Measurements from ENCODE around the gene DAB1. TPM values are rescaled to one million over a fixed set of nuclear protein-coding genes. Genes with fewer than 3 reads are reported as not detected.
"Not testable (repeated sequence)": the region's sequence is repeated elsewhere in the genome, so short reads cannot be mapped to it uniquely, and the experiment has no call there.

DAB1 gene
- total RNA-seq, 2 experiments from 2014 or later = 0.54 to 0.72 TPM

- no peak overlapping the region for H3K27ac Mint-ChIP-seq
- no peak for ATAC-seq (ENCODE audit: low read depth)
- H3K4me1 Mint-ChIP-seq = no peaks in the 10 kb centered on the region
- H3K27me3 Mint-ChIP-seq = no peaks in the 10 kb centered on the region
- POLR2A ChIA-PET = no interaction called here
- no peak overlapping the region for H3K4me3 Mint-ChIP-seq
- H3K9me3 Mint-ChIP-seq = no peaks in the 10 kb centered on the region
- DNase-seq = no peak
- no peaks in the 10 kb centered on the region for H3K36me3 Mint-ChIP-seq
Observed at GRCh38 chr1:57254022-57254421, 169.8 kb downstream of the DAB1 start.

GRCh38 chr1:57252597-57253294 lies 171.1 kb downstream of the DAB1 start:
- no peaks in the 10 kb centered on the region for H3K36me3 Mint-ChIP-seq
- H3K4me3 Mint-ChIP-seq = no peak overlapping the region
- no peak for DNase-seq
- no peaks in the 10 kb centered on the region for H3K9me3 Mint-ChIP-seq
- H3K27me3 Mint-ChIP-seq = no peaks in the 10 kb centered on the region
- no peak overlapping the region for H3K27ac Mint-ChIP-seq
- POLR2A ChIA-PET = no interaction called here
- H3K4me1 Mint-ChIP-seq = no peaks in the 10 kb centered on the region
- ATAC-seq (ENCODE audit: low read depth) = no peak

- no peaks in the 10 kb centered on the region for H3K27me3 Mint-ChIP-seq
- no peaks in the 10 kb centered on the region for H3K4me1 Mint-ChIP-seq
- H3K4me3 Mint-ChIP-seq = no peak overlapping the region
- H3K27ac Mint-ChIP-seq = no peak overlapping the region
- H3K36me3 Mint-ChIP-seq = no peaks in the 10 kb centered on the region
- POLR2A ChIA-PET = no interaction called here
- DNase-seq = no peak
- no peak for ATAC-seq (ENCODE audit: low read depth)
- H3K9me3 Mint-ChIP-seq = peaks cover under 1% of the 10 kb centered on the region
Observed at GRCh38 chr1:57250021-57250420, 173.8 kb downstream of the DAB1 start.

- ATAC-seq (ENCODE audit: low read depth) = no peak
- peaks cover 3% of the 10 kb centered on the region for H3K9me3 Mint-ChIP-seq
- POLR2A ChIA-PET = no interaction called here
- H3K36me3 Mint-ChIP-seq = no peaks in the 10 kb centered on the region
- H3K4me3 Mint-ChIP-seq = no peak overlapping the region
- H3K27me3 Mint-ChIP-seq = no peaks in the 10 kb centered on the region
- DNase-seq = no peak
- no peaks in the 10 kb centered on the region for H3K4me1 Mint-ChIP-seq
- no peak overlapping the region for H3K27ac Mint-ChIP-seq
Observed at GRCh38 chr1:57249511-57249910, 174.3 kb downstream of the DAB1 start.

GRCh38 chr1:57248830-57249229 lies 175.0 kb downstream of the DAB1 start:
- H3K4me3 Mint-ChIP-seq = no peak overlapping the region
- no peaks in the 10 kb centered on the region for H3K36me3 Mint-ChIP-seq
- POLR2A ChIA-PET = no interaction called here
- peaks cover 3% of the 10 kb centered on the region for H3K9me3 Mint-ChIP-seq
- H3K27ac Mint-ChIP-seq = no peak overlapping the region
- DNase-seq = no peak
- H3K4me1 Mint-ChIP-seq = no peaks in the 10 kb centered on the region
- ATAC-seq (ENCODE audit: low read depth) = no peak
- H3K27me3 Mint-ChIP-seq = no peaks in the 10 kb centered on the region

- ATAC-seq (ENCODE audit: low read depth) = no peak
- no peaks in the 10 kb centered on the region for H3K27me3 Mint-ChIP-seq
- no peak overlapping the region for H3K27ac Mint-ChIP-seq
- H3K36me3 Mint-ChIP-seq = no peaks in the 10 kb centered on the region
- no peak overlapping the region for H3K4me3 Mint-ChIP-seq
- POLR2A ChIA-PET = interaction anchor here (0.6 kb wide), 1 partner anchor 61 kb away, joined by 6 read pairs; no protein-coding TSS in a partner anchor
- H3K9me3 Mint-ChIP-seq = no peaks in the 10 kb centered on the region
- DNase-seq = no peak
- H3K4me1 Mint-ChIP-seq = no peaks in the 10 kb centered on the region
Observed at GRCh38 chr1:57238233-57238781, 185.6 kb downstream of the DAB1 start.

GRCh38 chr1:57235730-57236510 lies 187.9 kb downstream of the DAB1 start:
- DNase-seq = no peak
- no peaks in the 10 kb centered on the region for H3K27me3 Mint-ChIP-seq
- no peak overlapping the region for H3K27ac Mint-ChIP-seq
- H3K4me3 Mint-ChIP-seq = no peak overlapping the region
- H3K4me1 Mint-ChIP-seq = no peaks in the 10 kb centered on the region
- no peak for ATAC-seq (ENCODE audit: low read depth)
- no peaks in the 10 kb centered on the region for H3K36me3 Mint-ChIP-seq
- H3K9me3 Mint-ChIP-seq = no peaks in the 10 kb centered on the region
- POLR2A ChIA-PET = no interaction called here

GRCh38 chr1:57234459-57234858 lies 189.4 kb downstream of the DAB1 start:
- POLR2A ChIA-PET = no interaction called here
- DNase-seq (no peak), ATAC-seq (ENCODE audit: low read depth) (no peak)
- Mint-ChIP-seq H3K4me3 (no peak overlapping the region), H3K27me3 (no peaks in the 10 kb centered on the region), H3K9me3 (no peaks in the 10 kb centered on the region), H3K36me3 (no peaks in the 10 kb centered on the region), H3K27ac (no peak overlapping the region), H3K4me1 (no peaks in the 10 kb centered on the region)

GRCh38 chr1:57232500-57232899 lies 191.4 kb downstream of the DAB1 start:
- POLR2A ChIA-PET = no interaction called here
- H3K4me3 Mint-ChIP-seq = no peak overlapping the region
- H3K27ac Mint-ChIP-seq = no peak overlapping the region
- H3K36me3 Mint-ChIP-seq = no peaks in the 10 kb centered on the region
- H3K9me3 Mint-ChIP-seq = no peaks in the 10 kb centered on the region
- ATAC-seq (ENCODE audit: low read depth) (no peak), DNase-seq (no peak)
- no peaks in the 10 kb centered on the region for H3K4me1 Mint-ChIP-seq
- no peaks in the 10 kb centered on the region for H3K27me3 Mint-ChIP-seq

- POLR2A ChIA-PET = no interaction called here
- Mint-ChIP-seq H3K27ac (no peak overlapping the region), H3K4me1 (no peaks in the 10 kb centered on the region), H3K27me3 (no peaks in the 10 kb centered on the region), H3K9me3 (peaks cover 5% of the 10 kb centered on the region), H3K4me3 (no peak overlapping the region), H3K36me3 (no peaks in the 10 kb centered on the region)
- ATAC-seq (ENCODE audit: low read depth) (no peak), DNase-seq (no peak)
Observed at GRCh38 chr1:57229998-57230397, 193.9 kb downstream of the DAB1 start.

- POLR2A ChIA-PET = no interaction called here
- ATAC-seq (ENCODE audit: low read depth) (no peak), DNase-seq (no peak)
- Mint-ChIP-seq H3K27ac (no peak overlapping the region), H3K36me3 (no peaks in the 10 kb centered on the region), H3K4me3 (no peak overlapping the region), H3K4me1 (no peaks in the 10 kb centered on the region), H3K27me3 (no peaks in the 10 kb centered on the region), H3K9me3 (peaks cover 5% of the 10 kb centered on the region)
Observed at GRCh38 chr1:57229076-57229475, 194.8 kb downstream of the DAB1 start.

GRCh38 chr1:57222801-57223200 lies 201.1 kb downstream of the DAB1 start:
- no peak for ATAC-seq (ENCODE audit: low read depth)
- Mint-ChIP-seq H3K27me3 (no peaks in the 10 kb centered on the region), H3K36me3 (no peaks in the 10 kb centered on the region), H3K4me1 (no peaks in the 10 kb centered on the region), H3K27ac (no peak overlapping the region), H3K9me3 (peaks cover 7% of the 10 kb centered on the region), H3K4me3 (no peak overlapping the region)
- DNase-seq = no peak
- POLR2A ChIA-PET = no interaction called here

GRCh38 chr1:57222307-57222706 lies 201.6 kb downstream of the DAB1 start:
- POLR2A ChIA-PET = no interaction called here
- DNase-seq (no peak), ATAC-seq (ENCODE audit: low read depth) (no peak)
- Mint-ChIP-seq H3K9me3 (peaks cover 7% of the 10 kb centered on the region), H3K27me3 (no peaks in the 10 kb centered on the region), H3K27ac (no peak overlapping the region), H3K4me1 (no peaks in the 10 kb centered on the region), H3K4me3 (no peak overlapping the region), H3K36me3 (no peaks in the 10 kb centered on the region)

- H3K27ac Mint-ChIP-seq; H3K4me3 Mint-ChIP-seq; H3K27me3 Mint-ChIP-seq; POLR2A ChIA-PET; ATAC-seq (ENCODE audit: low read depth); H3K9me3 Mint-ChIP-seq; H3K4me1 Mint-ChIP-seq; H3K36me3 Mint-ChIP-seq; DNase-seq: not testable (repeated sequence)
Observed at GRCh38 chr1:57220905-57221304, 203.0 kb downstream of the DAB1 start.

All from activated naive CD8-positive, alpha-beta T cell treated with anti-CD3 and anti-CD28 coated beads, Interleukin-2, amount 10 ng/mL, durations not matched to agents 7 days and 5 days (primary cell).